Activated CD4-positive, CD25-positive, alpha-beta regulatory T cell treated with anti-CD3 and anti-CD28 coated beads, Interleukin-2, amount 50 U/mL, for 72 hours (primary cell): ENCODE data around the gene DPP6.
"Not testable (repeated sequence)": the region's sequence is repeated elsewhere in the genome, so short reads cannot be mapped to it uniquely, and the experiment has no call there.

Experiments
- DNase-seq: peaks from one replicate; pipeline ENCODE4 v3.0.0; 2021

DPP6 gene

DNA sequence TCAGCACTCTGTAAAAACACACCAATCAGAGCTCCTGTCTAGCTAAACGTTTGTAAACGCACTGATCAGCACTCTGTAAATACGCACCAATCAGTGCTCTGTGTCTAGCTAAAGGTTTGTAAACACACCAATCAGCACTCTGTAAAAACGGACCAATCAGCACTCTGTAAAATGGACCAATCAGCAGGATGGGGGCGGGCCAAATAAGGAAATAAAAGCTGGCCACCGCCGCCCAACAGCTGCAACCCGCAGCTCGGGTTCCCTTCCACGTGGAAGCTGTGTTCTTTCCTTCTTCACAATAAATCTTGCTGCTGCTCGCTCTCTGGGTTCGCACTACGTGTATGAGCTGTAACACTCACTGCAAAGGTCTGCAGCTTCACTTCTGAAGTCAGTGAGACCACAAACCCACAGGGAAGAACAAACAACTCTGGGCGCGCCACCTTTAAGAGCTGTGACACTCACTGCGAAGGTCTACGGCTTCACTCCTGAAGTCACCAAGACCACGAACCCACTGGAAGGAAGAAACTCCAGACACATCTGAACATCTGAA is 625.9 kb downstream of the DPP6 start:
- not testable (repeated sequence) for DNase-seq

DNA sequence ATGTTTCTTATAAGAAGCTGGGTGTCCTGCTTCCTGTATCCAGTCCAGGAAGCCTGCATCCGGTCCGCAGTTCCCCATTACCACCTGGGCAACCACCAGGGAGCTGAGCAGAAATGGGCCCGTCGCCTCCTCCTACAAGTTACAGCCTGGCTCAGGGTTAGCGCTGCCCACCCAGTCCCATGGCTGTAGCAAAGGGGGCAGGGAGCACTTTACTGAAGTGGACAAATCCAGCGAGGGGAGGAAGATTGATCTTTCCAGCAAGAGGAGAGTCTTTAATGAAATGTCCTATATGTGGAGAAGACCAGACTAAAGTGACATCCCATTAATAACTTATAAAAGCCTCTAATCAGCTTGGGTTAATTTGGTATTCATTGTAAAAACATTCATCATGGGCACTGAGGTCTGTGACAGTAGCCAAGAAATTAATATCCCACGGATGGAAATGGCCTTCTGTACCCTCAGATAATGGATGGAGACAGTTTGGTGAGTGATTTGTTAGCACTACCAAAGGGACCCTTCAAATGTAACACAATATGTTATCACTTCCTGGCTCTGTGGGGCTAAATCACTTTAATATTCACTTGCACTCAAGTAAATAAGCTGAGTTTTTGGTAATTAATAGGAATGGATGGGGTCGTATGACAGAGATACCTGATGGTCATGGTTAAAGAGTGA is 627.3 kb downstream of the DPP6 start:
- no peak for DNase-seq

DNA sequence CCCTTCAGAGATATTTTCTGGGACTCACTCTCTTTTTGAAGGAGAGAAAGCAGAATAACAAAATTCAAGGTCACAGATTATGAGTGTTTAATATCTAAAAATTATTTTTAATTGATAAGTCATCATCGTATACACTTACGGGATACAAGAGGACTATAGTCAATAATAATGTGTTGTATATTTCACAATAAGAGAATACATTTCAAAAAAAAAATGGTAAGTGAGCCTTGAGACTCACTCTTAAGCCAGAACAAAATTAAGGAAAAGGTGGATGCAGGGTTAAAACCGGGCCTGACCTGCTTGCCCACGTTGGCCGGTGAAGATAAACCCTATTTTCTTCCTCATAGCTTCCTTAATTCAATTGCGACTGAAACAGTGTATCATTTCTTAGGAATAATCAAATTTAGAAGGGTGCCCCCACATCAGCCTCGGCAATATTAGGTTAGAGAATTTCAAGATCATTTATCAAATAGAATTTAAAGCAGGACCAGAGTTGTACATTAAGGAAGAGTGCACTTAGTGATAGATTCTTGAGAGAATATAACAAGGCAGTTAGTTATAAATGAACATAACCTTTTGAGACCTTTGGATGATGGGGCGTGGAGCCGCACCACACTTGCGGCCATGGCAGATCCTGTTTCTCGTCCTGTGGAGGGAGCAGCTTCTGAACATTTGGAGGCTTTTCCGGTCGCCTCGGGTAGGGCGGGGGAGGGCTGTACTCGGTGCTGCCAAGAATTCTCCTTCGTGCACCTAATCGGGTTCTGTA is 628.9 kb downstream of the DPP6 start:
- DNase-seq = no peak

DNA sequence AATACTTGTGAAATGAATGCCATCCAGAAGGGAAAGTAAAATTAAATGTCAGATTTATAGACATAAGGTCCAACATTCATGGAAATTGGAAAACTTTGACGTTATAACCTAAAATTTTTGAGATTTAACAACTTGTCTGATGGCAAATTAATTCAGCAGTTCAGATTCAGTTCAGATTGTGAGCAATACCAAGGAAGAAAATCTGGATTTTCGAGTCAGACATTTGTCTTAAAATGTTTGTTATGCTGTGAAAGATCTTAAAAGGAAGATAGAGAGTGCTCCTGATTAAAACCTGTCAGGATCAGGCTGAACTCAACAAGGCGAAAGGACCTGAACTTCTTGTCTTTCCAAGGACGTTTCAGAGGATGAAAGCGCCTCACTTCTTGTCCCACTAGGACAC is 629.8 kb downstream of the DPP6 start:
- no peak for DNase-seq

DNA sequence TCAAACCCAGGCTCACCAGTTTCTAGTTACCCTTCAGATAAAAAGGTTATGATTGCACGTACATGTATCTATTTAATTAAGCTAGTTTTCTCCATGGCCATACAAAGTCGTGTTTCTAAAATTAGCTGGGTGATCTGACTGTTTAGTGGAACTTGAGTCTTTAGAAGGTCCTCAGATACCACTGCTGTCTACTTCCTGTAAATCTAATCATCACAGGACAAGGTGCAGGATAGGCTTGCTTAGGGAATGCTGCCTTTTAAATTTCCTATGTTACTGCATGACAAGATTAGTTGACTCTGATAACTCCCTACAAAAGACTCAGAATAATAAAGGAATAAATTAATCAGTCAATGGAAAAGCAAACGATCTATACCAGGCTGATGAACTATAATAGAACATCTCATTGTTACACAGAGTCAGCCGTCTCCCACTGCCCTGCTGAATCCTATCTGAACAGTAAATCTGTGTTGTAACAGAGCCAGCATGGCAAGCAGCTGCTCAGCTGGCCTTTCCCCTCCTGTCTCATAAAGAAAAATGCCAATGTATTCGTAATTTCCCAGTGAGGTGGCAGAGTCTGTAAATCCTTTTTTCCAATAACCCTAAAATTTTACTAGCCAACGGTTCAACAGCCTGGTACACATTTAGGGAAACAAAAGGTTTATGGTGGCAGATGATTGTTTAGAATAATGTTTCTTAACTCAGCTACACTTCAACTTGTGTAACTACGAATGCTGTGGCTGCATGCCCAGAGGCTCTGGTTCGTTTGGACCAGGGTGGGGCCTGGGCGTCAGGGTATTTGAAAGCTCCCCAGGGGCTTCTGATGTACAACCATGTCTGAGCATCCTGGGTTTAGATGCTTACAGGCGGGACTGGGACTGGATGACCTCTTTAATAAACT is 632.7 kb downstream of the DPP6 start:
- no peak for DNase-seq

DNA sequence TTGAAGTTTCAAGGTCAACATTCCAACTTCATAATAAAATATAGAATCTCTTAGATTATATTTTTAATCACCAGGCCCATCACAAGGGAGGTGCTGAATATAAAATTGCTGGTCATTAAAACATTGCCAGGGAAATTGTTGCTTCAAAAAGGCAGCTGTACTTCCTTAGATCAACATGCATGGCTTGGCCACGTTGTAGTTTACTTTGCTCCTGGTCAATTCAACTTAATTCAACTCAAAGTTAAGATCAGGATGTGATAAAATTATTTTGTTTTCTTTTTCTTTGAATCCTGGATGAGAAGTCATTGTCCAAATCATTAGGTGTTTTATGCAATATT is 633.3 kb downstream of the DPP6 start:
- no peak for DNase-seq

DNA sequence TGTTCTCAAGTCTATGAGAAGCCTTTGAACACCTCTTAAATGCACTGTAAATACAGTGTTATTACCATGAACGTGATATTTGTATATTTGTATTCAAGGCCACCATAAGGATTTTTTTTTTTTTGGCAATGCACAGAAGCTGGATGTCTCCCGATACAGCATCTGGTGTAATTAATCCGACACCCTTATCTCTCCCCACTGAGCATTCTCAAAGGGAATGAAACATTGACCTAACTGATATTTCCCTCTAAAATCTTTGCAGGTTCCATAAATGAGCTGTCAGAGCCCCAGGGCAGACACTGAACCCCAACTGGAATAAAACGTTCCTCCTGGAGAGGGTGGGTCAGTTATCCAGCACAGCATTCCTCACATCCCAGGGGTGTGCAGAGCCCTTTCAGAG is 634.1 kb downstream of the DPP6 start:
- DNase-seq = no peak

DNA sequence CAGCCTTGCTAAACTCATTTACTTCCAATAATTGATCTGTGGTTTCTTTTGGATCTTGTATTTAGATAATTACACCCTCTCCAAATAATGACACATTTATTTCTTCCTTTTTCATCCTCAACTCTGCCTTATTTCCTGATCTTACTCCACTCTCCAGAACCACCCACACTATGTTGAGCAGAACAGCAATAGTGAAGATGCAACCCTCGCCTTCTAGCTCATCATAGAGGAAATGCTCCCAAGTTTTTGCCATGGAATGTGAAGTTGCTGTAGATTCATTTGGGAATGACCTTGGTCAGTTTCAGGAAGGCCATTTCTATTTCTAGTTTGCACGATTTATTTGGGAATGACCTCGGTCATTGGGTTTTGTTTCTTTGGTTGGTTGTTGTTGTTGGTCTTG is 636.8 kb downstream of the DPP6 start:
- no peak for DNase-seq

DNA sequence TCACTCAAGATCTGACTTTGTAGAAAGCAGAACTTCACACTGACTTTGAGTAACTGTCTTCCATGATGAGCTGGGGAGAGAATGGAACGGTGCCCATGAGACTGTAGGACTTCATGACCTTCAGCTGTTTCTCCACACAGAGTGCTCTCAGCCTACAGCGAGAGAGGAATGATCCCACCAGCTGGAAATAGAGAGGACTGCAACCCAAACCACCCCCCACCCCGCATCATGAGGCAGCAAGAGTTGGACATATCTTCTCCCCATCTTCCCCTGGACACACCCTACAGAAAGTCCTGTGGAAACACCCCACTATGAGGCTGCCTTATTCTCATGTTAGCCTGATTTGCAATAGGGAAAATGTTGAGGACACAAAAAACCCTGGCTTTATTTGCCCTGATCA is 638.2 kb downstream of the DPP6 start:
- DNase-seq = no peak

DNA sequence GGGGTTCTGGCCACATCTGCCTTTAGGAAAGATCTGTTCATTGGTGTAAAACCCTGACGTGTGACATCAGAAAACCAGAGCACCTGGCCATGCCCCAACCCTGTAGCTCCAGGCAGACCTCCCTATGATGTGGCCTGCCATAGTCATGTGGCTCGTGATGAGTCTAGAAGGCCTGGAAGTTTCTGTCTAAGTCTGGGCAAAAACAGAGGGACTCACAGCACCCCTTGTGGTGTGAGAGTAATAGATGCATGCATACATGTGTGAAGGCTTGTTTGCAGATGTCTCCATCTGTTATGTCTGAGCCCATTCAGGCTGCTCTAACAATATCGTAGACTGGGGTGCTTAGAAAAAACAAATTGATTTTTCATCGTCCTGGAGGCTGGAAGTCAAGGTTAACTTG is 641.5 kb downstream of the DPP6 start:
- no peak for DNase-seq

DNA sequence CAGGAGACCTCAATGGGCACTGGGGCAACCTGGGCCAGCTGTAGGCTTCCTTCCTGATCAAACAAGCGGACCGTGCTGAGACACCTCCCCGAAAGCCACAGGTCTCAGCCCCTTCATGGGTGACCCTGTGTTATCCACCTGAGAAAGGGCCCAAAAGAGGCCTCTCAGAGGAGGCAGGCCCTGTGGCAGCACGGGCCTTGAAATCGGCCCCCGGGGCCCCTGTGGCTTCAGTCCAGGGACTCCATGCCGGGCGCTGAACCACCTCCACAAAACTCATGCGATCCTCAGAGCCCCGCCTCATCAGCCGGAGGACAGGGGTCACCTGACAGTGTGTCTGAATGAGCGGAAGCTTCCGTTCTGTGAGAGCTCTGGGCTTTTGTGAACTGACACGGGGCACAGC is 643.6 kb downstream of the DPP6 start:
- DNase-seq = no peak

DNA sequence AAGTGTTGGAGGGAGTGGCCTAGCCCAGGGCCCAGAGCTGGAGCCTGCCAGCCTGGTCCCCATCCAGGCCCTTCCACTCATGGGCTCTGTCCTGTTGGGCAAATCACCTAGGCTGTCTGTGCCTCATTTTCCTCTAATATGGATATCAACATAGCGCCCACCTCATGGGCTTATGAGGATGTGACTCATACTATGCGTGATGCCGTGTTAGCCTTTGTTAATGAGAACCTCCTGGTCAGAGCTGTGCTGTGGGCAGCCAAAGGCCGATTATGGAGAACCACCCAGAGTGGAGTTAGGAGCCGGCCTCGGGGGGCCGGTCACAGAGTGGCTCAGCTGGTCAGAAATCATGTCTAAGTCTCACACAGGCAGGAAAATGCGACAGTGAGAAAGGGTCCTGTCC is 644.4 kb downstream of the DPP6 start:
- no peak for DNase-seq

DNA sequence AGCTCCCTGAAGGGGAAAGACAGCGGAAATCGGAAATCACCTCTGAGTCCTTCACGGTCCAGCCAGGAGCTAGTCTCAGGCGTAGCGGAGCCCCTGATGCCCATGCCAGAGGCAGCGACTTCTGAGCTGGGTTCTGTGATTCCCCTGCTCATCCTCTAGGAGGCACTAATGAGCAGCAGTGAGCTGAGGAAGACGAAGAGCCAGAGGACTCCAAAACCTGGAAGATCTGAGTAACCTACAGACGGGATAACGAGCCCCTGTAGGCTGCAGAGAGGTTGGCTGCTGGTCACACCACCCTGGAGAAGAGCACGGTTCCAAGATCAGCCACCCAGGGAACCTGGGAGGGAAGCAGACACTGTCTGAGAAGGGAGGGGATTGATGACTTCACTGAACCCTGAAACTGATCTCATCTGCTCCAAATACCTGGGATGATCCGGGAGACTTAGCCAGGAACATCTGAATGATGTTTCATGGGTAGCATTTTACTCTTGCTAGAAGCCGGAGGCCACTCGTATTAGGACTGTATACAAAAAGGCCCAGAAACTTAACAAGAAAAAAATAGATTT is 646.6 kb downstream of the DPP6 start:
- no peak for DNase-seq

DNA sequence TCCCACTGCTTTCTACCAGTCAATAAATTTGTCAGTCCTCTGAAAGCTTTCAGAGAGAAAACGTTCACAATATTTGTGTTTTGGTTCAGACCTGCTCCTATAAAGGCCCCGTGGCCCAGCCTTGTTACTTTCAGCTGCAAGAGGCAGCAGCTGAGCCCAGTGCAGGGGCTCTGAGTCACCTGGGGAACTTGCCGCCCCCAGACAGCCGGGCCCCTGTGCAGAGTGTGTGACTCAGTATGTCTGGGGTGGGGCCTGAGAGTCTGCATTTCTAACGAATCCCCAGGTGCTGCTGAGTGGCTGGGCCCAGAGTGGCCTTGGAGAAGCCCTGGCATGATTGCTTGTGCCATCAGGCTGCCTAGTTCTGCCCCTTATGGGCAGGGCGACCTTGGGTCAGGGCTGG is 647.2 kb downstream of the DPP6 start:
- DNase-seq = no peak

DNA sequence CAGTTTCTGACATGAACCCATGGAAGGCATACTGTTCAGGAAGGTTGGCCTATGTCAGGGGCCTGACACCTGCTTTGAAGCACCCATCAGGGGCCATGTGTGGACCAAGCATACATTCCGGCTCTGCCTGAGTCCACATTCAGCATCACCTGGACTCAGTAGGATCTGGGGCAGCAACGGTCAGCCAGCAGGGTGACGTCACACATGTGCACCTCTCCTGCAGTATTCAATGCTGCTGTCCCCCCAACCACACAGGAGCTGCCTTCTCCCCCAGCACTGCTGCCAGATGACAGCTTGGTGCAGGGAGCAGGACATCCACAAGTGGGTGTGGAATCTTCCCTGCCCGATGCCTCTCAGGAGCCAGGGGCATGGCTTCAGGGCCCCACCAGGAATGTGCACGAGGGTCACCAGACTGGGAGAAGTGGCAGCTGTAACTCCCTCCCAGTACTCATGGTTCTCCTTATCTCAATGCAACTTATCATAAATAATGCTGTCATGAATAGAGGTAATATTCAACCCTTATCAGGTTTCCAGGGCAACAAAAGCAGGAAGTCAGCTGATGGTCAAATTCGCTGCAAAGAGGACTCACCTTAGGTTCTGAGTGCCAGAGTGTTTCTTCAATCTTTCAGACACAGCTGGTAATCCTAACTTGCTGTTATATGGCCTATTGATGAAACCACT is 657.8 kb downstream of the DPP6 start:
- no peak for DNase-seq

DNA sequence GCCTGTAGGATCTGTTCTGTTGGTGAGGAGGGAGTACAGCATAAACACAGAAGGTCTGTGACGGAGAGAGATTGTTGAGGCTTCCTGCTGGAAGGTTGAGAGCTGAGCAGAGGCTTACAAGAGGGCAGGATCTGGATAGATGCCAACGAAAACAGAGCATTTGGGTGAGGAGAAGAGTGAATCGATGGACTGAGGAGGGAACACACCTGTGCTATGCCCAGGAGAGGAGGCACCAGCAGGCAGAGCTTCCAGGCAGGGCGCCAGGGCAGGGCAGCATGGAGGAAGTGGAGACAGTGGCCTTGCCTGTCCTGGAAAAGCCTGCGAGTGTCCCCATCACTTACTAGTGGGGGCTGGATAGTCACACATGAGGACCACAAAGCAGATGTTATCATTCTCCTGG is 667.8 kb downstream of the DPP6 start:
- DNase-seq = no peak

DNA sequence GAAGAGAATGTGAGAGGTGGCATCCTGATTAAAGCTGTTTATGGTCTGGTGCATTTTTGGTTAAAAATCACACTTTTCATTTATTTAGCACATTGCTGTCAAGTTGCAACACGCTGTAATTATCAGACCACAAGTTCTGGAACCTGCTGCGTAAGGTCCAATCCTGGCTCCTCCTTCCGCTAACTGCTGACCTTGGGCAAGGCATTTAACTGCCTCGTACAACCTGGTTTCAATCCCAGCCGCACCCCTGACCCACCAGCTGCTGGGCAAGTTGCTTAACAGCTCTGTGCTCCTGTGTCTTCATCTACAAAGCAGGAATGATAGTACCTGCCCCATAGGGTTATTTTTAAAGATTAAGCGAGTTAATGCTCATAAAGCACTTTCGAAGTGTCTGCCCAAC is 668.9 kb downstream of the DPP6 start:
- DNase-seq = no peak

DNA sequence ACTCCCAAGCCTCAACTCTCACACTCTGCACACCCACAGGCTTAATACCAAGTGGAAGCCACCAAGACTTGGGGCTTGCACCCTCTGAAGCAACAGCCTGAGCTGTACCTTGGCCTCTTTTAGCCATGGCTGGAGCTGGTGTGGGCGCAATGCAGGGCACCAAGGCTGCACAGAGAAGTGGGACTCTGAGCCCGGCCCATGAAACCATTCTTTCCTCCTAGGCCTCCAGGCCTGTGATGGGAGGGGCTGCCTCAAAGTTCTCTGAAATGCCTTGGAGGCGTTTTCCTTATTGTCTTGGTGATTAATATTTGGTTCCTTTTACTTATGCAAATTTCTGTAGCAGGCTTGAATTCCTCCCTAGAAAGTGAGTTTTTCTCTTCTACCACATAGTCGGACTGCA is 674.2 kb downstream of the DPP6 start:
- no peak for DNase-seq

DNA sequence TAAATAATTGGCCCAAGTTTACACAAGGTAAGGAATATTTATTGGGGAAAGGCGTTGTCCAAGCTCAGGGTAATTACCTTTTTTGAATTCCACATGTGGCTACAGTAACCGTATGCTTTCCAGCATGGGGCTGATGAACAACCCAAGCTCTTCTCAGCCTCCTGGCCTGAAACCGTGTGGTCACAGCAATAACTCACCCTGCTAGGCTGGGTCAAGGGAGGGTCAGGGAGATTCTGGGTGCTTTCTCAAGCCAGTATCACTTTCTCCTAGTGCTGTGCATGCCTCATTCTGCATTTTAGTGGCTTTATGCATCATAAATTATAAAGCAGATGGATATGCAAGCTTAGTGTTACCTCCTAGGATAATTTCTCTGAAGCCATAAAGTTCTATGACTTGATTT is 676.9 kb downstream of the DPP6 start:
- no peak for DNase-seq

DNA sequence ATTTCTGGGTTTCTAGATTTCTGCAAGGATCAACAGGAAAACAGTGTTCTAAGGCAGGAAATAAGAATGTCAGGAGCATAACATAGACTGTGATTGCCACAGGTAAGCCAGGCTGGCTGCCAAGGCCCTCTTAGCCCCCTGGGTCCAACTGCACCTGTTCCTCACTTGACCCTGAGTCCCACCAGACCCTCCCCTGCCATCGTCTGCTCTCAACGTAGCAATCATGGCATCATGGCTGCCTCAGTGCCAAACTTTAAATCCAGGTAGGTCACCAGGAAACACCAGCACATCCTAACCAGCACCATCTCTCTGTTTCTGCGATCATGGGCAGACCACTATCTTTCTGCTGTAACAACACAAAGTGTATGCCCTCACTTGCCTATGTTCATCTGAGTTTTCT is 683.6 kb downstream of the DPP6 start:
- DNase-seq = no peak

DNA sequence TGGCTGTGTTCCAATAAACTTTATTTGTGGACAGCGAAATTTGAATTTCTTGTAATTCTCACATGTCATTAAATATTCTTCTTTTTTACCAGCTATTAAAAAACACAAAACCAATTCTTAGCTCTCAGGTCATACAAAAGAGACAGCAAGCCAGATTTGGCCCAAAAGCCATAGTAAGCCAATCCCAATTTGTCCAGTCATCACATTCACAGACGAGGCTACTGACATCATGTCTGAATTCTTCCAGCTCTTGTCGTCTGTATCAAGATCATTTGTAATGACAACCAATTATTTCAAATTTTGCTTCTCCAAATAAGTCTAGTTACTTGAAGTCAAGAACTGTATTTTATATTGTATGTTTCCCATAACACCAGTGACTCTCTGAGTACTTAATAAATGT is 684.2 kb downstream of the DPP6 start:
- DNase-seq = no peak

DNA sequence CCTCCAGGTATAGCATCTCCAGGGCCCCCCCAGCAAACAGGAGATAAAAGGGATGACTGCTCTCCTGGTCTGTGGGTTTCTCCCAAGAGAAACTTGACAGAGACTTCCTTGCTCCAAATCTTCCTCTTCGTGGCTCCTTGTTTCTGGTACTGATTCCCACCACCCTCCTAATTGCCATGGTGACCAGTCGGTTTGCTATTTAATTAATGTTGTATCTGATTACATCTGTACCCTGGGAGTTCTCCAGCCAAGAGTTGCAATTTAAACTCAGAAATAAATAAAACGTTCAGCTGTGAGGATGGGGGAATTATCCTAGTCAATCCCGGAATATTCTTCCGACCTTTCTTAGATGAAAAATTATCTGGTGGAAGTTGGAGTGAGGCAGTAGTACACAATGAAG is 686.0 kb downstream of the DPP6 start:
- DNase-seq = no peak

DNA sequence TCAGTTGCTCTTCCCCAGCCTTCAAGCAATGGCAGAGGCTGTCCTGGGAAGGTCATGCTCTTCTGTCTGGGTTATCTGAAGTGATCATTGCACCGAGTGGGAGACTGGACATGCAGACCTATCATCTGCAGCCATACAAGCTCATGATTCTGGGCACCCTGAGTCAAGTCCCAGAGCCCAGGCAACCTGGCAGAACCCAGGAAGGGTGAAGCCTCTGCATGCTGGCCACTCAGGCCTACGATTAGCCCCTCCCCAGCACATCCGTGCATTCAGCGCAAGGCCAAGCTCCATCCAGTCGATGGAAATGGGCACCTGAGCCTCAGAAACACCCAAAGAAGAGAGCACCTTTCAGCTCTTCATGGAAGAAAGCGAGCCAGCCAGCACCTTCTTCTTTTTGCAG is 688.9 kb downstream of the DPP6 start:
- no peak for DNase-seq
